ENCODE results near the gene GOLGA6A. TPM values are rescaled to one million over a fixed set of nuclear protein-coding genes. Genes with fewer than 3 reads are reported as not detected.

GOLGA6A gene
- total RNA-seq, 1 donor from 2014 or later, result 0.12 TPM

- H3K27me3 Mint-ChIP-seq (ENCODE audit: low read depth), result peaks cover 36% of the 10 kb centered on the region
These were observed 46.6 kb upstream of the GOLGA6A start for GRCh38 chr15:74128785-74129585.

DNA sequence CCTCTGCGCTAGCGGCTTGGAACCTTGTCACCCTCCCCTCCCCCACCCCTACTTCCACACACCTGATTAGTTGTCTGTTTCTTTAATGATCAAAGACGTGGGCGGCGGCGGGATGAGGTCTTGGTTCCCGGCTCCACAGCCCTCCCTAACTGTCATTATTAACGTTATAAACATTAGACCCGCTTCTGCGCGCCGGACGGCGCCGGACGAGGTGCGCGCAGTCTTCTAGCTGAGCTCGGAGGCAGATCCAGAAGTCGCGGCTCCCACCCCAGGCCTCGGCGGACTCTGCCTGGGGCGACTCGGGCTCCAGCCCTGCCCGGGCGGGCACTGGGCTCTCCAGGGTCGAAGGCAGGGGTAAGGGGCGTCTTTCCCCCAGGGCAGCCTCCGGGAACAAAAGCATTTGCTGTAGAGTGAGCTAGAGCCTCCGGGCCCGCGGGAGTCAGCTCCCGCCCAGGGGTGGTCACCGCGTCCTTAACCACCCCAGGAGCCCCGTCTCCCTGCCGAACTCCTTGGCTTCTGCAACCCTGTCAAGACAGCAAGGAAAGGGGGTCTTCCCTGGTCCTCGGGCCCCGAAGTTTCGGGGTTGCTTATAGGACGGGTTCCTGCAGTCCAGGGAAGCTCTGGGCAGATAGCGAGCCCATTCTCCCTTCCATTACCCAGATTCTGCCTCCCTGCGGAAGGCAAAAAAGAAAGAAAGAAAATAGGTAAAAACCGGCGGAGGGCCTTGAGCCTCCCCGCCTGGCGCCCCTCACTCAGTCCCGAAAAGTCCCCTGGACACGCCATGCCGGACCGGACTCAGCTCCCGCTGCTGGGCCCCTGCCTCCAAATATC, 45.8 kb upstream of the GOLGA6A start:
- Mint-ChIP-seq H3K4me3 (ENCODE audit: unreplicated experiment) (peak overlapping the region; percentile 65), H3K27me3 (ENCODE audit: low read depth) (peaks cover 37% of the 10 kb centered on the region), H3K9me3 (ENCODE audit: low read depth) (no peaks in the 10 kb centered on the region), H3K36me3 (ENCODE audit: low read depth) (peaks cover 2% of the 10 kb centered on the region), H3K4me1 (ENCODE audit: low read depth) (peaks cover 32% of the 10 kb centered on the region), H3K27ac (ENCODE audit: unreplicated experiment) (no peak overlapping the region)
- TF ChIP-seq, protein P1, sequence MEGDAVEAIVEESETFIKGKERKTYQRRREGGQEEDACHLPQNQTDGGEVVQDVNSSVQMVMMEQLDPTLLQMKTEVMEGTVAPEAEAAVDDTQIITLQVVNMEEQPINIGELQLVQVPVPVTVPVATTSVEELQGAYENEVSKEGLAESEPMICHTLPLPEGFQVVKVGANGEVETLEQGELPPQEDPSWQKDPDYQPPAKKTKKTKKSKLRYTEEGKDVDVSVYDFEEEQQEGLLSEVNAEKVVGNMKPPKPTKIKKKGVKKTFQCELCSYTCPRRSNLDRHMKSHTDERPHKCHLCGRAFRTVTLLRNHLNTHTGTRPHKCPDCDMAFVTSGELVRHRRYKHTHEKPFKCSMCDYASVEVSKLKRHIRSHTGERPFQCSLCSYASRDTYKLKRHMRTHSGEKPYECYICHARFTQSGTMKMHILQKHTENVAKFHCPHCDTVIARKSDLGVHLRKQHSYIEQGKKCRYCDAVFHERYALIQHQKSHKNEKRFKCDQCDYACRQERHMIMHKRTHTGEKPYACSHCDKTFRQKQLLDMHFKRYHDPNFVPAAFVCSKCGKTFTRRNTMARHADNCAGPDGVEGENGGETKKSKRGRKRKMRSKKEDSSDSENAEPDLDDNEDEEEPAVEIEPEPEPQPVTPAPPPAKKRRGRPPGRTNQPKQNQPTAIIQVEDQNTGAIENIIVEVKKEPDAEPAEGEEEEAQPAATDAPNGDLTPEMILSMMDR (IDR thresholded peaks at IDR 0.05), result no peak
- DNase-seq (ENCODE audit: low spot score), result no peak

More at GRCh38 chr15:74128785-74129585, 46.6 kb upstream of the GOLGA6A start:
- no peak overlapping the region for H3K27ac Mint-ChIP-seq (ENCODE audit: unreplicated experiment)
- H3K4me3 Mint-ChIP-seq (ENCODE audit: unreplicated experiment), result peak overlapping the region; percentile 68
- H3K36me3 Mint-ChIP-seq (ENCODE audit: low read depth), result peaks cover 2% of the 10 kb centered on the region
- TF ChIP-seq, protein P1 (IDR thresholded peaks at IDR 0.05), result no peak
- no peaks in the 10 kb centered on the region for H3K9me3 Mint-ChIP-seq (ENCODE audit: low read depth)
- peaks cover 32% of the 10 kb centered on the region for H3K4me1 Mint-ChIP-seq (ENCODE audit: low read depth)
- DNase-seq (ENCODE audit: low spot score), result no peak

GRCh38 chr15:74127255-74127953, 45.1 kb upstream of the GOLGA6A start:
- Mint-ChIP-seq H3K4me3 (ENCODE audit: unreplicated experiment) (peak overlapping the region; percentile 65), H3K9me3 (ENCODE audit: low read depth) (no peaks in the 10 kb centered on the region), H3K4me1 (ENCODE audit: low read depth) (peaks cover 32% of the 10 kb centered on the region), H3K36me3 (ENCODE audit: low read depth) (peaks cover 2% of the 10 kb centered on the region), H3K27ac (ENCODE audit: unreplicated experiment) (no peak overlapping the region), H3K27me3 (ENCODE audit: low read depth) (peaks cover 36% of the 10 kb centered on the region)
- no peak for DNase-seq (ENCODE audit: low spot score)
- TF ChIP-seq, protein P1 (IDR thresholded peaks at IDR 0.05), result peak; percentile 100

DNA sequence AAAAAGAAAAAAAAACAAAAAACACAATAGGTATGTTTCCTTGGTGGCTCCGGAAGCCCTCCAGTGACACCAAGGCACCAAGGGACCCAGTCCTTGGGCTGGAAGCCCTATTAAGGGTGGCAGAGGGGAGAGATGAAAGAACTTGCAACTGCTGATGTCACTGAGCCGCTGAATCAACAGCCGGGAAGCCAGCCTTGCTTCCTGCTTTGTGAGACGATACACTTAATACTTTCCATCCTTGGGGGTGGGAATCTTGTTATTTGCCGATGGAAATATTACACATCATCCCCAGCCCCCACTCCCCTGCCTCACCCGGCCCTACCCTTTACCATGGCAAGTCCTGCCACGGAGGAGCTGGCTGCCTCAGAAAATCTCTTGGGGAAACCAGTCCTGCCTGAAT, 42.4 kb upstream of the GOLGA6A start:
- H3K4me3 Mint-ChIP-seq (ENCODE audit: unreplicated experiment), result no peak overlapping the region
- no peak overlapping the region for H3K27ac Mint-ChIP-seq (ENCODE audit: unreplicated experiment)
- H3K27me3 Mint-ChIP-seq (ENCODE audit: low read depth), result peaks cover 30% of the 10 kb centered on the region
- peaks cover 18% of the 10 kb centered on the region for H3K4me1 Mint-ChIP-seq (ENCODE audit: low read depth)
- DNase-seq (ENCODE audit: low spot score), result no peak
- TF ChIP-seq, protein P1 (IDR thresholded peaks at IDR 0.05), result no peak
- H3K9me3 Mint-ChIP-seq (ENCODE audit: low read depth), result no peaks in the 10 kb centered on the region
- H3K36me3 Mint-ChIP-seq (ENCODE audit: low read depth), result no peaks in the 10 kb centered on the region

GRCh38 chr15:74124196-74124595, 41.8 kb upstream of the GOLGA6A start:
- peaks cover 24% of the 10 kb centered on the region for H3K27me3 Mint-ChIP-seq (ENCODE audit: low read depth)
- no peak overlapping the region for H3K27ac Mint-ChIP-seq (ENCODE audit: unreplicated experiment)
- peaks cover 13% of the 10 kb centered on the region for H3K4me1 Mint-ChIP-seq (ENCODE audit: low read depth)
- TF ChIP-seq, protein P1 (IDR thresholded peaks at IDR 0.05), result no peak
- H3K36me3 Mint-ChIP-seq (ENCODE audit: low read depth), result no peaks in the 10 kb centered on the region
- H3K4me3 Mint-ChIP-seq (ENCODE audit: unreplicated experiment), result no peak overlapping the region
- DNase-seq (ENCODE audit: low spot score), result no peak
- H3K9me3 Mint-ChIP-seq (ENCODE audit: low read depth), result no peaks in the 10 kb centered on the region
